Measurements from ENCODE around the gene CRACDL.
"Not testable (repeated sequence)": the region's sequence is repeated elsewhere in the genome, so short reads cannot be mapped to it uniquely, and the experiment has no call there.

Gene CRACDL

GRCh38 chr2:98882971-98883779, 52.9 kb downstream of the CRACDL start:
- Mint-ChIP-seq H3K9me3 (peaks cover 22% of the 10 kb centered on the region), H3K27ac (no peak overlapping the region), H3K4me1 (no peaks in the 10 kb centered on the region), H3K27me3 (peaks cover 4% of the 10 kb centered on the region), H3K4me3 (no peak overlapping the region), H3K36me3 (peaks cover 5% of the 10 kb centered on the region)

- Mint-ChIP-seq H3K4me1 (no peaks in the 10 kb centered on the region), H3K27me3 (peaks cover 4% of the 10 kb centered on the region), H3K9me3 (peaks cover 20% of the 10 kb centered on the region), H3K36me3 (peaks cover 5% of the 10 kb centered on the region), H3K27ac (no peak overlapping the region), H3K4me3 (no peak overlapping the region)
These were observed 53.7 kb downstream of the CRACDL start for GRCh38 chr2:98882368-98882767.

GRCh38 chr2:98881153-98881650, 54.8 kb downstream of the CRACDL start:
- Mint-ChIP-seq H3K36me3 (no peaks in the 10 kb centered on the region), H3K9me3 (peaks cover 13% of the 10 kb centered on the region), H3K27me3 (peaks cover 2% of the 10 kb centered on the region), H3K4me3 (no peak overlapping the region), H3K27ac (no peak overlapping the region), H3K4me1 (no peaks in the 10 kb centered on the region)

GRCh38 chr2:98880266-98881152, 55.5 kb downstream of the CRACDL start:
- H3K4me3 Mint-ChIP-seq, result no peak overlapping the region
- no peaks in the 10 kb centered on the region for H3K27me3 Mint-ChIP-seq
- no peaks in the 10 kb centered on the region for H3K36me3 Mint-ChIP-seq
- H3K9me3 Mint-ChIP-seq, result peaks cover 8% of the 10 kb centered on the region
- H3K27ac Mint-ChIP-seq, result no peak overlapping the region
- H3K4me1 Mint-ChIP-seq, result no peaks in the 10 kb centered on the region

- H3K27ac Mint-ChIP-seq, H3K9me3 Mint-ChIP-seq, H3K27me3 Mint-ChIP-seq, H3K4me3 Mint-ChIP-seq, H3K4me1 Mint-ChIP-seq, H3K36me3 Mint-ChIP-seq: not testable (repeated sequence)
These were observed 58.4 kb downstream of the CRACDL start for GRCh38 chr2:98877658-98878057.

- no peaks in the 10 kb centered on the region for H3K9me3 Mint-ChIP-seq
- no peak overlapping the region for H3K4me3 Mint-ChIP-seq
- H3K27ac Mint-ChIP-seq, result no peak overlapping the region
- no peaks in the 10 kb centered on the region for H3K27me3 Mint-ChIP-seq
- H3K36me3 Mint-ChIP-seq, result no peaks in the 10 kb centered on the region
- no peaks in the 10 kb centered on the region for H3K4me1 Mint-ChIP-seq
These were observed 59.3 kb downstream of the CRACDL start for GRCh38 chr2:98876741-98877140.

GRCh38 chr2:98875746-98876145, 60.3 kb downstream of the CRACDL start:
- Mint-ChIP-seq H3K27me3 (no peaks in the 10 kb centered on the region), H3K36me3 (no peaks in the 10 kb centered on the region), H3K4me1 (no peaks in the 10 kb centered on the region), H3K27ac (no peak overlapping the region), H3K9me3 (no peaks in the 10 kb centered on the region), H3K4me3 (no peak overlapping the region)

- Mint-ChIP-seq H3K27ac (no peak overlapping the region), H3K9me3 (no peaks in the 10 kb centered on the region), H3K4me1 (no peaks in the 10 kb centered on the region), H3K36me3 (no peaks in the 10 kb centered on the region), H3K27me3 (no peaks in the 10 kb centered on the region), H3K4me3 (no peak overlapping the region)
These were observed 60.8 kb downstream of the CRACDL start for GRCh38 chr2:98875081-98875728.

GRCh38 chr2:98874186-98874689, 61.8 kb downstream of the CRACDL start:
- Mint-ChIP-seq H3K9me3 (no peaks in the 10 kb centered on the region), H3K36me3 (no peaks in the 10 kb centered on the region), H3K4me1 (no peaks in the 10 kb centered on the region), H3K4me3 (no peak overlapping the region), H3K27me3 (no peaks in the 10 kb centered on the region), H3K27ac (no peak overlapping the region)

- Mint-ChIP-seq H3K36me3 (no peaks in the 10 kb centered on the region), H3K27me3 (no peaks in the 10 kb centered on the region), H3K9me3 (no peaks in the 10 kb centered on the region), H3K4me1 (no peaks in the 10 kb centered on the region), H3K4me3 (no peak overlapping the region), H3K27ac (no peak overlapping the region)
These were observed 63.5 kb downstream of the CRACDL start for GRCh38 chr2:98872526-98872925.

GRCh38 chr2:98871506-98871905, 64.5 kb downstream of the CRACDL start:
- no peaks in the 10 kb centered on the region for H3K27me3 Mint-ChIP-seq
- H3K9me3 Mint-ChIP-seq, result no peaks in the 10 kb centered on the region
- no peak overlapping the region for H3K27ac Mint-ChIP-seq
- H3K4me3 Mint-ChIP-seq, result no peak overlapping the region
- no peaks in the 10 kb centered on the region for H3K4me1 Mint-ChIP-seq
- H3K36me3 Mint-ChIP-seq, result no peaks in the 10 kb centered on the region

GRCh38 chr2:98870516-98871158, 65.4 kb downstream of the CRACDL start:
- Mint-ChIP-seq H3K9me3 (no peaks in the 10 kb centered on the region), H3K4me1 (no peaks in the 10 kb centered on the region), H3K27ac (no peak overlapping the region), H3K36me3 (no peaks in the 10 kb centered on the region), H3K27me3 (no peaks in the 10 kb centered on the region), H3K4me3 (no peak overlapping the region)

GRCh38 chr2:98869870-98870269, 66.2 kb downstream of the CRACDL start:
- no peak overlapping the region for H3K4me3 Mint-ChIP-seq
- H3K36me3 Mint-ChIP-seq, result no peaks in the 10 kb centered on the region
- H3K4me1 Mint-ChIP-seq, result no peaks in the 10 kb centered on the region
- H3K9me3 Mint-ChIP-seq, result no peaks in the 10 kb centered on the region
- no peaks in the 10 kb centered on the region for H3K27me3 Mint-ChIP-seq
- no peak overlapping the region for H3K27ac Mint-ChIP-seq

- H3K4me3 Mint-ChIP-seq, result no peak overlapping the region
- no peaks in the 10 kb centered on the region for H3K9me3 Mint-ChIP-seq
- no peaks in the 10 kb centered on the region for H3K4me1 Mint-ChIP-seq
- no peaks in the 10 kb centered on the region for H3K36me3 Mint-ChIP-seq
- H3K27me3 Mint-ChIP-seq, result no peaks in the 10 kb centered on the region
- H3K27ac Mint-ChIP-seq, result no peak overlapping the region
These were observed 66.8 kb downstream of the CRACDL start for GRCh38 chr2:98869272-98869641.

GRCh38 chr2:98868548-98869271, 67.3 kb downstream of the CRACDL start:
- Mint-ChIP-seq H3K4me1 (no peaks in the 10 kb centered on the region), H3K27ac (no peak overlapping the region), H3K4me3 (no peak overlapping the region), H3K36me3 (peaks cover under 1% of the 10 kb centered on the region), H3K9me3 (no peaks in the 10 kb centered on the region), H3K27me3 (no peaks in the 10 kb centered on the region)
